ENCODE measurements around the gene SETDB1. TPM values are rescaled to one million over a fixed set of nuclear protein-coding genes. Genes with fewer than 3 reads are reported as not detected.

Gene SETDB1
- polyA plus RNA-seq, 1 donor from 2014 or later: 39.1 TPM

DNA sequence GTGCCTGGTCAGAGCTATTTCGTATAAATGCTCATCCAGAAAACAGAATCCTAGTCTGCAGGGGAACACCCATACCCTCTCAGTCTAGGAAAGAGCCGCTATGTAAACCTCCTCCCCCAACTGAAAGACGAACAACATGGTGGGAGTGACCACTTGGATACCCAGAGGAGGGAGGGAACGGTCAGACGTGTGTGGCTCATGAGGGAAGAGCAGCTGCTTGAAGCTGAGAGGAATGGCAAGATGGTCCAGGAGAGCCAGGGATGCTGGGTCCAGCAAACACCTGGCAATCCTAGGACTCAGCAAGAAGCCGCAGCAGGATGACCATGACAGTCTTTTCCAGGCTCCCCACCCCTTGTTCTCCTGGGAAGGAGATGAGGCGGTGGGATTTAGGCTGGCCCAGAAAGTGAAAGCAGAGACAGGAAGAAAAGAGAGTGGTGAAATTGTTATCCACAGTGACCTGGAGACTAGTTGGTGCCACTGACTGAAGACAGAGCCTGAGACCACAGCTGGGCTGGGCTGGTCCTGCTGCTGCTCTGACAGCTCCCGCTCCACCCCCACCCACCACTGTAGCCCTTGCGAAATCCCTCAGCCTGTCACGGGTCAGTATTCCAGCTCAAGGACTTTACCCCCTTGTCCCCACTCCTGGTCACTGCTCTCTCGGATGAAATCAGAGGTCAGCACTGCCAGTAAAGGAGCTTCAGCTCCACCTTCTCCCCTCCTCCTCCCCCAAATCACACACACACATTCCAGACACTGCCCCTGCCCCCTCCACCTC, 44.8 kb downstream of the SETDB1 start:
- Histone ChIP-seq H4K20me1 (ENCODE audit: insufficient read depth) (no peaks in the 10 kb centered on the region), H3K4me3 (ENCODE audit: low read length) (no peak overlapping the region), H3K9ac (ENCODE audit: low read length) (no peak overlapping the region)

DNA sequence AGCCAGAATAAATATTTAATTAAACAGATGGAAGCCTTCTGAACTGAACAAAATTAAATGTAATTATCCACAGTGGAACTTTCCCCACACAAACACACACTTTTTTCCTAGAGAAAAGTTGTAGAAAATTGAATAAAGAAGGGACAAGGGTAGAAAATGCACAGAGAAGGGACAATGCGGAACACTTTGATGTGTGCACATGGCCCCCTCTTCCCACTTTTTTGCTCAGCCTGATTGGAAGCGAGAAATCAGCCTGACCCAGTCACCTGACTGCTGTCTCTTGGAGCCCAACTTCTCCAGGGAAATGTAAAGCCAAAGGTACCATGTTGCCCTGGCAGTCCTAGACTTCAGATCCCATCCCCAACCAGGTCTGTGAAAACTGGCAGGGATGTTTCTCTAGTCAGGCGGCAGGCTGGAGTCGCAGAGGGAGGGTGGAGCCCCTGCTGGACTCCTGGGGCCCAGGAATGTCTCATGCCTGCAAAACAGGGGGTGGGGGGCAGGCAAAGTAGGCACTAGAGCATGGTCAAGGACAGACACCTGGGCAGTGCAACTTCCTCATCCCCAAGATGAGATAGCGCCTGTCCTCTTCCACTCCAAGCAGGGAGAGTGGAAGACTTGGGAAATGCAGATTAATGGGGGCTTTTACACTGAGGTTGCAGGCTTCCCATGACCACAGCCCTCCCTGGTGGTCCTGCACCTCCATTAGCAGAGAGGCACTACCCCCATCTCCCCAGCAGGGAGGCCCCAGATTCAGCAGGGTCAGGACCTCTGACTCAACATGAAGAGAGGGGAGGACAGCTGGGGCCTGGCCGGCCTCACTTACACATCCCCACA, 45.6 kb downstream of the SETDB1 start:
- Histone ChIP-seq H3K4me3 (ENCODE audit: low read length) (peak overlapping the region; percentile 94), H3K9me3 (ENCODE audit: low read length) (no peaks in the 10 kb centered on the region), H3K36me3 (ENCODE audit: insufficient read depth, low read length) (no peaks in the 10 kb centered on the region), H3K9ac (ENCODE audit: low read length) (no peak overlapping the region), H3F3A (ENCODE audit: insufficient read depth, low read length, poor library complexity, severe bottlenecking) (no peaks in the 10 kb centered on the region), H3K79me2 (replicated peaks; ENCODE audit: insufficient read depth, low read length) (peaks cover 53% of the 10 kb centered on the region), H3K27me3 (ENCODE audit: insufficient read depth, low read depth, low read length) (no peaks in the 10 kb centered on the region), H3K4me2 (ENCODE audit: low read length) (no peak overlapping the region), H2AFZ (ENCODE audit: low read depth, low read length) (no peak overlapping the region), H3K9me2 (ENCODE audit: insufficient read depth, low read length) (no peaks in the 10 kb centered on the region), H4K20me1 (ENCODE audit: insufficient read depth) (no peaks in the 10 kb centered on the region), H3K27ac (ENCODE audit: low read length) (no peak overlapping the region)
- TF ChIP-seq, protein P1, sequence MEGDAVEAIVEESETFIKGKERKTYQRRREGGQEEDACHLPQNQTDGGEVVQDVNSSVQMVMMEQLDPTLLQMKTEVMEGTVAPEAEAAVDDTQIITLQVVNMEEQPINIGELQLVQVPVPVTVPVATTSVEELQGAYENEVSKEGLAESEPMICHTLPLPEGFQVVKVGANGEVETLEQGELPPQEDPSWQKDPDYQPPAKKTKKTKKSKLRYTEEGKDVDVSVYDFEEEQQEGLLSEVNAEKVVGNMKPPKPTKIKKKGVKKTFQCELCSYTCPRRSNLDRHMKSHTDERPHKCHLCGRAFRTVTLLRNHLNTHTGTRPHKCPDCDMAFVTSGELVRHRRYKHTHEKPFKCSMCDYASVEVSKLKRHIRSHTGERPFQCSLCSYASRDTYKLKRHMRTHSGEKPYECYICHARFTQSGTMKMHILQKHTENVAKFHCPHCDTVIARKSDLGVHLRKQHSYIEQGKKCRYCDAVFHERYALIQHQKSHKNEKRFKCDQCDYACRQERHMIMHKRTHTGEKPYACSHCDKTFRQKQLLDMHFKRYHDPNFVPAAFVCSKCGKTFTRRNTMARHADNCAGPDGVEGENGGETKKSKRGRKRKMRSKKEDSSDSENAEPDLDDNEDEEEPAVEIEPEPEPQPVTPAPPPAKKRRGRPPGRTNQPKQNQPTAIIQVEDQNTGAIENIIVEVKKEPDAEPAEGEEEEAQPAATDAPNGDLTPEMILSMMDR (IDR thresholded peaks at IDR 0.05; ENCODE audit: poor library complexity, severe bottlenecking): peak; percentile 13
- TF ChIP-seq TAF1 (IDR thresholded peaks at IDR 0.05; ENCODE audit: low read depth) (no peak), POLR2AphosphoS5 (IDR thresholded peaks at IDR 0.05) (no peak)

More for the DNA sequence above, 44.8 kb downstream of the SETDB1 start:
- no peaks in the 10 kb centered on the region for H3K9me3 ChIP-seq (ENCODE audit: low read length)
- peaks cover 5% of the 10 kb centered on the region for H3K36me3 ChIP-seq (ENCODE audit: insufficient read depth, low read length)
- peaks cover 50% of the 10 kb centered on the region for H3K79me2 ChIP-seq (replicated peaks; ENCODE audit: insufficient read depth, low read length)
- H3K27ac ChIP-seq (ENCODE audit: low read length): no peak overlapping the region
- no peaks in the 10 kb centered on the region for H3K9me2 ChIP-seq (ENCODE audit: insufficient read depth, low read length)
- TF ChIP-seq, protein P1 (IDR thresholded peaks at IDR 0.05; ENCODE audit: poor library complexity, severe bottlenecking): no peak
- TF ChIP-seq EP300 (conservative IDR thresholded peaks at IDR 0.05; ENCODE audit: poor library complexity, severe bottlenecking): no peak
- TF ChIP-seq, protein P2, sequence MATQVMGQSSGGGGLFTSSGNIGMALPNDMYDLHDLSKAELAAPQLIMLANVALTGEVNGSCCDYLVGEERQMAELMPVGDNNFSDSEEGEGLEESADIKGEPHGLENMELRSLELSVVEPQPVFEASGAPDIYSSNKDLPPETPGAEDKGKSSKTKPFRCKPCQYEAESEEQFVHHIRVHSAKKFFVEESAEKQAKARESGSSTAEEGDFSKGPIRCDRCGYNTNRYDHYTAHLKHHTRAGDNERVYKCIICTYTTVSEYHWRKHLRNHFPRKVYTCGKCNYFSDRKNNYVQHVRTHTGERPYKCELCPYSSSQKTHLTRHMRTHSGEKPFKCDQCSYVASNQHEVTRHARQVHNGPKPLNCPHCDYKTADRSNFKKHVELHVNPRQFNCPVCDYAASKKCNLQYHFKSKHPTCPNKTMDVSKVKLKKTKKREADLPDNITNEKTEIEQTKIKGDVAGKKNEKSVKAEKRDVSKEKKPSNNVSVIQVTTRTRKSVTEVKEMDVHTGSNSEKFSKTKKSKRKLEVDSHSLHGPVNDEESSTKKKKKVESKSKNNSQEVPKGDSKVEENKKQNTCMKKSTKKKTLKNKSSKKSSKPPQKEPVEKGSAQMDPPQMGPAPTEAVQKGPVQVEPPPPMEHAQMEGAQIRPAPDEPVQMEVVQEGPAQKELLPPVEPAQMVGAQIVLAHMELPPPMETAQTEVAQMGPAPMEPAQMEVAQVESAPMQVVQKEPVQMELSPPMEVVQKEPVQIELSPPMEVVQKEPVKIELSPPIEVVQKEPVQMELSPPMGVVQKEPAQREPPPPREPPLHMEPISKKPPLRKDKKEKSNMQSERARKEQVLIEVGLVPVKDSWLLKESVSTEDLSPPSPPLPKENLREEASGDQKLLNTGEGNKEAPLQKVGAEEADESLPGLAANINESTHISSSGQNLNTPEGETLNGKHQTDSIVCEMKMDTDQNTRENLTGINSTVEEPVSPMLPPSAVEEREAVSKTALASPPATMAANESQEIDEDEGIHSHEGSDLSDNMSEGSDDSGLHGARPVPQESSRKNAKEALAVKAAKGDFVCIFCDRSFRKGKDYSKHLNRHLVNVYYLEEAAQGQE (IDR thresholded peaks at IDR 0.05; ENCODE audit: borderline replicate concordance): no peak
- no peak for TF ChIP-seq POLR2AphosphoS5 (IDR thresholded peaks at IDR 0.05)
- no peak for TF ChIP-seq RAD21 (conservative IDR thresholded peaks at IDR 0.05)
- no peak for TF ChIP-seq TAF1 (IDR thresholded peaks at IDR 0.05; ENCODE audit: low read depth)
- TF ChIP-seq EZH2 (IDR thresholded peaks at IDR 0.05; ENCODE audit: borderline replicate concordance, insufficient read depth, low read length, poor library complexity, severe bottlenecking): no peak
- no peak for TF ChIP-seq SMC3 (conservative IDR thresholded peaks at IDR 0.05; ENCODE audit: poor library complexity)
- no peak for TF ChIP-seq MXI1 (conservative IDR thresholded peaks at IDR 0.05; ENCODE audit: poor library complexity, severe bottlenecking)
- H3K4me2 ChIP-seq (ENCODE audit: low read length): no peak overlapping the region
- no peak overlapping the region for H2AFZ ChIP-seq (ENCODE audit: low read depth, low read length)
- no peaks in the 10 kb centered on the region for H3K27me3 ChIP-seq (ENCODE audit: insufficient read depth, low read depth, low read length)
- no peaks in the 10 kb centered on the region for H3F3A ChIP-seq (ENCODE audit: insufficient read depth, low read length, poor library complexity, severe bottlenecking)

Data from neural cell (in vitro differentiated cells).